Activated naive CD4-positive, alpha-beta T cell treated with anti-CD3 and anti-CD28 coated beads for 36 hours (primary cell): ENCODE data around the gene EGFR. TPM values are rescaled to one million over a fixed set of nuclear protein-coding genes. Genes with fewer than 3 reads are reported as not detected.

ENCODE experiments used
- CTCF ChIA-PET: fragments of 350-600 bp; sonication (Branson Sonifier 250); formaldehyde crosslinking; loops from one replicate; lab custom pipeline; 2021; ENCODE audit warnings: antibody characterized with exemption; lab: Charles Lee
- DNase-seq: peaks from one replicate; pipeline ENCODE4 v3.0.0-alpha.2; 2020
- H3K27ac Mint-ChIP-seq: one replicate; pipeline ENCODE4 v1.8.0; 2021; ENCODE audit warnings: mild to moderate bottlenecking, mixed read lengths
- H3K27me3 Mint-ChIP-seq: one replicate; pipeline ENCODE4 v1.8.0; 2021; ENCODE audit warnings: low read depth, mixed read lengths
- H3K36me3 Mint-ChIP-seq: one replicate; pipeline ENCODE4 v1.8.0; 2021; ENCODE audit warnings: low read depth, mixed read lengths
- H3K4me1 Mint-ChIP-seq: one replicate; pipeline ENCODE4 v1.8.0; 2021; ENCODE audit warnings: low read depth, mixed read lengths
- H3K4me3 Mint-ChIP-seq: one replicate; pipeline ENCODE4 v1.8.0; 2021; ENCODE audit warnings: mild to moderate bottlenecking, moderate library complexity, mixed read lengths
- H3K9me3 Mint-ChIP-seq: one replicate; pipeline ENCODE4 v1.8.0; 2021; ENCODE audit warnings: mixed read lengths
- intact Hi-C: fragments of 100-400 bp; cut with micrococcal nuclease; formaldehyde crosslinking; loops from one replicate; pipeline ENCODE4 v1.15.1; 2023
- total RNA-seq, 2 experiments: library from RNA; stranded (reverse); gene quantifications; one replicate each; pipeline ENCODE4 v1.2.3, GENCODE V29; 2021

Gene EGFR
- total RNA-seq, 2 experiments from 2014 or later: not detected

GRCh38 chr7:55050281-55050680 is 31.5 kb downstream of the EGFR start:
- CTCF ChIA-PET: interaction anchor here (0.9 kb wide), 1 partner anchor 28 kb away, joined by 3 read pairs; no protein-coding TSS in a partner anchor
- H3K36me3 Mint-ChIP-seq: no peaks in the 10 kb centered on the region
- H3K9me3 Mint-ChIP-seq: no peaks in the 10 kb centered on the region
- no peak for DNase-seq
- no peak overlapping the region for H3K4me3 Mint-ChIP-seq
- intact Hi-C loops: loop anchor here (10.0 kb wide), 1 partner anchor 205 kb away; no protein-coding TSS in a partner anchor
- H3K4me1 Mint-ChIP-seq: no peaks in the 10 kb centered on the region
- no peak overlapping the region for H3K27ac Mint-ChIP-seq
- peaks cover 3% of the 10 kb centered on the region for H3K27me3 Mint-ChIP-seq

- CTCF ChIA-PET: interaction anchor here (1.4 kb wide), 1 partner anchor 203 kb away, joined by 3 read pairs; no protein-coding TSS in a partner anchor
- Mint-ChIP-seq H3K9me3 (no peaks in the 10 kb centered on the region), H3K27ac (no peak overlapping the region), H3K36me3 (no peaks in the 10 kb centered on the region), H3K27me3 (peaks cover 5% of the 10 kb centered on the region), H3K4me3 (no peak overlapping the region), H3K4me1 (no peaks in the 10 kb centered on the region)
- intact Hi-C loops: loop anchor here (10.0 kb wide), 1 partner anchor 203 kb away; no protein-coding TSS in a partner anchor
- DNase-seq: no peak
Measured at GRCh38 chr7:55052081-55052480, 33.3 kb downstream of the EGFR start.

GRCh38 chr7:55052741-55053427 is 34.1 kb downstream of the EGFR start:
- no peaks in the 10 kb centered on the region for H3K4me1 Mint-ChIP-seq
- no peak for DNase-seq
- H3K27me3 Mint-ChIP-seq: peaks cover 5% of the 10 kb centered on the region
- intact Hi-C loops: loop anchor here (10.0 kb wide), 1 partner anchor 202 kb away; no protein-coding TSS in a partner anchor
- CTCF ChIA-PET: interaction anchor here (1.4 kb wide), 1 partner anchor 203 kb away, joined by 3 read pairs; no protein-coding TSS in a partner anchor
- H3K9me3 Mint-ChIP-seq: no peaks in the 10 kb centered on the region
- H3K27ac Mint-ChIP-seq: no peak overlapping the region
- no peaks in the 10 kb centered on the region for H3K36me3 Mint-ChIP-seq
- no peak overlapping the region for H3K4me3 Mint-ChIP-seq

- CTCF ChIA-PET: interaction anchor here (1.4 kb wide), 1 partner anchor 201 kb away, joined by 3 read pairs; no protein-coding TSS in a partner anchor
- H3K4me1 Mint-ChIP-seq: no peaks in the 10 kb centered on the region
- no peaks in the 10 kb centered on the region for H3K9me3 Mint-ChIP-seq
- no peak for DNase-seq
- intact Hi-C loops: loop anchor here (10.0 kb wide), 1 partner anchor 201 kb away; no protein-coding TSS in a partner anchor
- H3K27ac Mint-ChIP-seq: no peak overlapping the region
- H3K36me3 Mint-ChIP-seq: no peaks in the 10 kb centered on the region
- no peak overlapping the region for H3K4me3 Mint-ChIP-seq
- H3K27me3 Mint-ChIP-seq: peaks cover 5% of the 10 kb centered on the region
Measured at GRCh38 chr7:55053651-55054571, 35.1 kb downstream of the EGFR start.

- Mint-ChIP-seq H3K27me3 (peaks cover 5% of the 10 kb centered on the region), H3K27ac (no peak overlapping the region), H3K9me3 (no peaks in the 10 kb centered on the region), H3K4me1 (no peaks in the 10 kb centered on the region), H3K4me3 (no peak overlapping the region), H3K36me3 (no peaks in the 10 kb centered on the region)
- DNase-seq: no peak
- intact Hi-C loops: loop anchor here (10.0 kb wide), 1 partner anchor 200 kb away; no protein-coding TSS in a partner anchor
- CTCF ChIA-PET: no interaction called here
Measured at GRCh38 chr7:55054758-55055157, 35.9 kb downstream of the EGFR start.

GRCh38 chr7:55055479-55055878 is 36.7 kb downstream of the EGFR start:
- no peaks in the 10 kb centered on the region for H3K4me1 Mint-ChIP-seq

GRCh38 chr7:55056068-55056467 is 37.3 kb downstream of the EGFR start:
- Mint-ChIP-seq H3K36me3 (no peaks in the 10 kb centered on the region), H3K27me3 (peaks cover 5% of the 10 kb centered on the region), H3K9me3 (no peaks in the 10 kb centered on the region), H3K4me3 (no peak overlapping the region), H3K27ac (no peak overlapping the region), H3K4me1 (no peaks in the 10 kb centered on the region)
- no peak for DNase-seq
- CTCF ChIA-PET: no interaction called here
- intact Hi-C loops: loop anchor here (10.0 kb wide), 1 partner anchor 199 kb away; no protein-coding TSS in a partner anchor

More at GRCh38 chr7:55055479-55055878, 36.7 kb downstream of the EGFR start:
- Mint-ChIP-seq H3K4me3 (no peak overlapping the region), H3K9me3 (no peaks in the 10 kb centered on the region), H3K27me3 (peaks cover 5% of the 10 kb centered on the region), H3K36me3 (no peaks in the 10 kb centered on the region), H3K27ac (no peak overlapping the region)
- CTCF ChIA-PET: no interaction called here
- no peak for DNase-seq
- intact Hi-C loops: loop anchor here (10.0 kb wide), 1 partner anchor 199 kb away; no protein-coding TSS in a partner anchor

GRCh38 chr7:55056577-55057480 is 38.0 kb downstream of the EGFR start:
- Mint-ChIP-seq H3K27ac (no peak overlapping the region), H3K9me3 (no peaks in the 10 kb centered on the region), H3K4me3 (no peak overlapping the region), H3K27me3 (peaks cover 6% of the 10 kb centered on the region), H3K4me1 (no peaks in the 10 kb centered on the region), H3K36me3 (no peaks in the 10 kb centered on the region)
- intact Hi-C loops: loop anchor here (10.0 kb wide), 1 partner anchor 198 kb away; no protein-coding TSS in a partner anchor
- CTCF ChIA-PET: no interaction called here
- DNase-seq: no peak

GRCh38 chr7:55058314-55058713 is 39.5 kb downstream of the EGFR start:
- no peaks in the 10 kb centered on the region for H3K36me3 Mint-ChIP-seq
- H3K9me3 Mint-ChIP-seq: no peaks in the 10 kb centered on the region
- CTCF ChIA-PET: no interaction called here
- H3K4me1 Mint-ChIP-seq: no peaks in the 10 kb centered on the region
- H3K27me3 Mint-ChIP-seq: peaks cover 9% of the 10 kb centered on the region
- no peak overlapping the region for H3K27ac Mint-ChIP-seq
- intact Hi-C loops: loop anchor here (10.0 kb wide), 1 partner anchor 196 kb away; no protein-coding TSS in a partner anchor
- no peak for DNase-seq
- H3K4me3 Mint-ChIP-seq: no peak overlapping the region

- intact Hi-C loops: loop anchor here (10.0 kb wide), 1 partner anchor 196 kb away; no protein-coding TSS in a partner anchor
- CTCF ChIA-PET: no interaction called here
- H3K4me3 Mint-ChIP-seq: no peak overlapping the region
- no peak overlapping the region for H3K27ac Mint-ChIP-seq
- no peak for DNase-seq
- no peaks in the 10 kb centered on the region for H3K9me3 Mint-ChIP-seq
- H3K4me1 Mint-ChIP-seq: no peaks in the 10 kb centered on the region
- H3K27me3 Mint-ChIP-seq: peaks cover 9% of the 10 kb centered on the region
- H3K36me3 Mint-ChIP-seq: no peaks in the 10 kb centered on the region
Measured at GRCh38 chr7:55059021-55059420, 40.2 kb downstream of the EGFR start.

- CTCF ChIA-PET: no interaction called here
- no peak overlapping the region for H3K27ac Mint-ChIP-seq
- no peak for DNase-seq
- H3K4me1 Mint-ChIP-seq: no peaks in the 10 kb centered on the region
- intact Hi-C loops: no loop called here
- peaks cover 9% of the 10 kb centered on the region for H3K27me3 Mint-ChIP-seq
- H3K4me3 Mint-ChIP-seq: no peak overlapping the region
- no peaks in the 10 kb centered on the region for H3K36me3 Mint-ChIP-seq
- no peaks in the 10 kb centered on the region for H3K9me3 Mint-ChIP-seq
Measured at GRCh38 chr7:55060085-55060484, 41.3 kb downstream of the EGFR start.
